ENCODE data around the gene METTL23. TPM values are rescaled to one million over a fixed set of nuclear protein-coding genes. Genes with fewer than 3 reads are reported as not detected.
A peak's percentile ranks its signal among the peaks of the same experiment; 100 is the strongest.

Gene METTL23
- total RNA-seq, 4 donors from 2014 or later, result 27.4 to 40.9 (median 33.7) TPM

- intact Hi-C loops (cut with DNase I; ENCODE audit: low total_unique reads), result no loop called here
- no peak overlapping the region for H3K4me3 ChIP-seq (ENCODE audit: low read depth, poor library complexity, severe bottlenecking)
- TF ChIP-seq, protein P1, sequence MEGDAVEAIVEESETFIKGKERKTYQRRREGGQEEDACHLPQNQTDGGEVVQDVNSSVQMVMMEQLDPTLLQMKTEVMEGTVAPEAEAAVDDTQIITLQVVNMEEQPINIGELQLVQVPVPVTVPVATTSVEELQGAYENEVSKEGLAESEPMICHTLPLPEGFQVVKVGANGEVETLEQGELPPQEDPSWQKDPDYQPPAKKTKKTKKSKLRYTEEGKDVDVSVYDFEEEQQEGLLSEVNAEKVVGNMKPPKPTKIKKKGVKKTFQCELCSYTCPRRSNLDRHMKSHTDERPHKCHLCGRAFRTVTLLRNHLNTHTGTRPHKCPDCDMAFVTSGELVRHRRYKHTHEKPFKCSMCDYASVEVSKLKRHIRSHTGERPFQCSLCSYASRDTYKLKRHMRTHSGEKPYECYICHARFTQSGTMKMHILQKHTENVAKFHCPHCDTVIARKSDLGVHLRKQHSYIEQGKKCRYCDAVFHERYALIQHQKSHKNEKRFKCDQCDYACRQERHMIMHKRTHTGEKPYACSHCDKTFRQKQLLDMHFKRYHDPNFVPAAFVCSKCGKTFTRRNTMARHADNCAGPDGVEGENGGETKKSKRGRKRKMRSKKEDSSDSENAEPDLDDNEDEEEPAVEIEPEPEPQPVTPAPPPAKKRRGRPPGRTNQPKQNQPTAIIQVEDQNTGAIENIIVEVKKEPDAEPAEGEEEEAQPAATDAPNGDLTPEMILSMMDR (IDR thresholded peaks at IDR 0.05), result no peak
- no peak for TF ChIP-seq POLR2A (IDR thresholded peaks at IDR 0.05)
- no peak for DNase-seq (ENCODE audit: low spot score in 2 of 2)
- WGBS, 2 donors, result 98 to 99% methylated on average over 3 of the region's 3 CpGs
Measured at GRCh38 chr17:76758570-76758969, 31.9 kb downstream of the METTL23 start.

- intact Hi-C loops (cut with DNase I; ENCODE audit: low total_unique reads), result no loop called here
- no peak overlapping the region for H3K4me3 ChIP-seq (ENCODE audit: low read depth, poor library complexity, severe bottlenecking)
- no peak for TF ChIP-seq POLR2A (IDR thresholded peaks at IDR 0.05)
- TF ChIP-seq, protein P1 (IDR thresholded peaks at IDR 0.05), result no peak
- WGBS, 2 donors, result 27 to 28% methylated on average over 6 of the region's 6 CpGs
- DNase-seq (ENCODE audit: low spot score in 2 of 2), result peak in 1 of 2 donors; percentile 23
Measured at GRCh38 chr17:76772842-76773525, 46.3 kb downstream of the METTL23 start.

GRCh38 chr17:76775021-76775600 lies 48.5 kb downstream of the METTL23 start:
- no peak for TF ChIP-seq POLR2A (IDR thresholded peaks at IDR 0.05)
- TF ChIP-seq, protein P1 (IDR thresholded peaks at IDR 0.05), result no peak
- intact Hi-C loops (cut with DNase I; ENCODE audit: low total_unique reads), result no loop called here
- DNase-seq (ENCODE audit: low spot score in 2 of 2), result no peak
- H3K4me3 ChIP-seq (ENCODE audit: low read depth, poor library complexity, severe bottlenecking), result no peak overlapping the region
- WGBS, 2 donors, result 87 to 88% methylated on average over 10 of the region's 10 CpGs

GRCh38 chr17:76781056-76781982 lies 54.7 kb downstream of the METTL23 start:
- intact Hi-C loops (cut with DNase I; ENCODE audit: low total_unique reads), result no loop called here
- WGBS, 2 donors, result 88 to 93% methylated on average over 12 of the region's 12 CpGs
- TF ChIP-seq POLR2A (IDR thresholded peaks at IDR 0.05), result no peak
- TF ChIP-seq, protein P1 (IDR thresholded peaks at IDR 0.05), result no peak
- no peak for DNase-seq (ENCODE audit: low spot score in 2 of 2)
- H3K4me3 ChIP-seq (ENCODE audit: low read depth, poor library complexity, severe bottlenecking), result no peak overlapping the region

DNA sequence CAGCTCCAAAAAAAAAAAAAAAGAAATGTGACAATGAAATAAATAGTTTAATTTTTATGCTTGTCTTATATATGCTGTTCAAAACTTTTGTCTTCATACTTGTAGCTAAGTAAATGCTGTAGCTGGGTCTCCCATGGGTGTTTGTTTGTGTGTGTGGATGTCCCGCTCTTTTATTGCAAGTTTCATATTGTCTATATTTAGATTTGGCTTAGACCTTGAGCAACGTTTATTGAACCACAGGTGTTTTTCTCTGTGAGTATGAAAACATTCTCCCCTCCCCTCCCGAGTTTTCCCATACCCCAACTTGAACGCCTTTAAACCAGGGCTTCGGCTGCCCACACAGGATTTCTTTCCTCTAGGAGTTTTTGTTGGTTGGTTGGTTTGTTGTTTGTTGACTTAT lies 56.5 kb downstream of the METTL23 start:
- no peak for DNase-seq (ENCODE audit: low spot score in 2 of 2)
- no peak overlapping the region for H3K4me3 ChIP-seq (ENCODE audit: low read depth, poor library complexity, severe bottlenecking)
- 78 to 83% methylated on average over 5 of the region's 5 CpGs for WGBS, 2 donors
- TF ChIP-seq POLR2A (IDR thresholded peaks at IDR 0.05), result no peak
- TF ChIP-seq, protein P1 (IDR thresholded peaks at IDR 0.05), result no peak
- intact Hi-C loops (cut with DNase I; ENCODE audit: low total_unique reads), result no loop called here

MicroRNAs within 50 kb of the gene (microRNA counts, 767-probe panel; counts per million panel counts)
- microRNA hsa-miR-636, result 0 to 358 counts per million in 2 donors

Small RNA genes lying within 50 kb of the gene (microRNA-seq; reads per million reads assigned to microRNA genes)
- gene MIR636 (ENCODE audit: borderline number of aligned reads in 1 of 2, borderline replicate concordance in 2 of 2), result 0 to 0.68 reads per million in 2 donors

Other genes with a start within 250 kb of the METTL23 start
- 10 to 100 TPM; 53.7 to 76.1 (median 62.6) TPM for gene RHBDF2, start 225.4 kb upstream of the METTL23 start, total RNA-seq
- 10 to 100 TPM in 3 of 4 donors, 1 to 10 TPM in 1; 9.7 to 14.4 (median 10.7) TPM for gene CYGB, start 189.1 kb upstream of the METTL23 start, total RNA-seq
- gene PRCD, start 186.8 kb upstream of the METTL23 start, total RNA-seq, result 1 to 10 TPM in 3 of 4 donors, under 1 TPM in 1; 0.42 to 7.5 (median 4.0) TPM
- 100 to 1,000 TPM in 1 of 4 donors, 10 to 100 TPM in 3; 64.8 to 101 (median 76.5) TPM for gene ST6GALNAC2, start 141.0 kb upstream of the METTL23 start, total RNA-seq
- gene ST6GALNAC1, start 83.1 kb upstream of the METTL23 start, total RNA-seq, result 1 to 10 TPM in 2 of 4 donors, not detected in 2; 2.4 to 5.6 TPM
- gene MXRA7, start 15.9 kb upstream of the METTL23 start, total RNA-seq, result 10 to 100 TPM; 31.6 to 97.4 (median 47.1) TPM
- gene JMJD6, start 233 bp upstream of the METTL23 start, total RNA-seq, result 10 to 100 TPM; 16.1 to 28.8 (median 21.0) TPM
- gene SRSF2, start 10.5 kb downstream of the METTL23 start, total RNA-seq, result 100 to 1,000 TPM; 179 to 260 (median 189) TPM
- gene MFSD11, start 11.3 kb downstream of the METTL23 start, total RNA-seq, result 10 to 100 TPM; 33.4 to 38.4 (median 33.8) TPM
- gene MGAT5B, start 141.6 kb downstream of the METTL23 start, total RNA-seq, result under 1 TPM in 2 of 4 donors, not detected in 2; 0.19 to 0.47 TPM

Measured in lower leg skin (tissue), 4 donors.